ENCODE data around the gene ZIC4. TPM values are rescaled to one million over a fixed set of nuclear protein-coding genes. Genes with fewer than 3 reads are reported as not detected.

ZIC4 gene
- total RNA-seq, 2 experiments from 2014 or later: not detected

DNA sequence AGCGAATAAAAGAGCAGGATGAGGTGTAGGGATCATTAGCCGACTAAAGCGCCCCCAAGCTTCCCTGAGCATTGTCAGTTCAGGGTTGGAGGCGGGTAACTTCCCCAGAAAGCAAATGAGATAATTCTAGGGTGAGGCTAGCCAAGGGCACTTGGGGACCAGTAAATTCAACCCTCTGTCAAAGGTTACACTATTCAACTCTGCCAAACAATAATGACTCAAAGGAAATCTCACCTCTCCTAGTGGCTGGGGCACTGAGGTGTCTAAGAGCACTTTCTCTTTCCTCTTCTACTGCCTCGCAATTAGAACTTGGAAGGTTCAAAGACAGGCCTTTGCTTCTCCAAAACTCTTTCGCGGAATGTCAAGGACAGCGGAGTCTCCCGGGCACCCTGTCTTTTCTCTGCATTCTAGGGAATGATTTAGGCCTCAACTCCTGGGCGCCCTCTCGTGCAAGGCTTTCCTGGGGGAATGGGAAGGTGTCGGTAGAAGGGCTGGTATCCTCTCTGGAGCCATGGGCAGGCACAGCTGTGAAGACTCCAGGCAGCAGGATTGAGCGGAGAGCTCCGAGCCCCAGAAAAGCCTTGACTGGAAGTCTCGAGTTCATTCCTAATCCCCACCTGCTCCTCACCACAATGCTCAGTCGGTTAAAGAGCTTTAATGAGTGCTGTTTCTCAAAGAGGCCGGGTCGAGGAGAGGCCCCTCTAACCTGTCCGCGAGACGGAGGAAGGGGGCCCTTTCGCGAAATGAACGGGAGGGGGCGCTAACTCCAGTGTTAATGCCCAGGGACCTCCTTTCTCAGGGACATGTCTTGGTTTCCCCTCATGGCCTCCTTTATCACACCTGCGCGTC is 21.9 kb downstream of the ZIC4 start:
- ATAC-seq (ENCODE audit: poor library complexity) (no peak), DNase-seq (no peak)
- Mint-ChIP-seq H3K27ac (no peak overlapping the region), H3K9me3 (peaks cover 6% of the 10 kb centered on the region), H3K4me1 (ENCODE audit: low read depth) (no peaks in the 10 kb centered on the region), H3K4me3 (no peak overlapping the region), H3K36me3 (ENCODE audit: low read depth) (no peaks in the 10 kb centered on the region), H3K27me3 (peaks cover 99% of the 10 kb centered on the region)
- Histone ChIP-seq H3K9me3 (ENCODE audit: control insufficient read depth in 1 of 2, insufficient read depth in 1 of 2, low read length in 2 of 2) (peaks cover 0 to 34% of the 10 kb centered on the region in 2 experiments), H3K36me3 (ENCODE audit: insufficient read depth, low read length) (no peaks in the 10 kb centered on the region), H3K27ac (ENCODE audit: low read depth in 1 of 2, low read length in 2 of 2) (no peak overlapping the region), H3K4me1 (ENCODE audit: insufficient read depth, low read length) (no peaks in the 10 kb centered on the region), H3K4me3 (ENCODE audit: low read length) (no peak overlapping the region), H3K27me3 (ENCODE audit: control insufficient read depth in 1 of 2, insufficient read depth in 2 of 2, low read length in 2 of 2) (peaks cover 77 to 94% of the 10 kb centered on the region in 2 experiments)
- POLR2A ChIA-PET: no interaction called here
- TF ChIP-seq CTCF (IDR thresholded peaks at IDR 0.05): no peak
- CTCF ChIA-PET: no interaction called here
- intact Hi-C loops (cut with DNase I, micrococcal nuclease): no loop called here

DNA sequence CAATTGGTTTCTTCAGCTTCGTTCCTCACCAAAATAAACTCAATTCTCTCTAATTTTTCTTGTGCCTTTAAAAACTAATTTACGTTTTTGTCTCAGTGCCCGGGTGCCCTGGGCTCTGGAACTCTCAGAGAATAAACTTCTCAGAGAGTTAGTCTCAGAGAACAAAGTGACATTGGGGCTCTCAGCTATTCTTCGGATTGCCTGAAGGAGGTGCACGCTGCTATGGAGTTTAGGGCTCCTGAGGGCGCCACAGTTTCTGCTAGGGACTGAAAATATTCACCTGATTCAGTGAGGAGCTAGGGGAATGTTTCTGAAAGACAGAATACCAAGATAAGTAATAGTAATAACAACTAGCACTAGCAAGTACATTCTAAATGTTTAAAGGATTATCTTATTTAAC is 22.7 kb downstream of the ZIC4 start:
- Mint-ChIP-seq H3K27me3 (peaks cover 99% of the 10 kb centered on the region), H3K36me3 (ENCODE audit: low read depth) (no peaks in the 10 kb centered on the region), H3K4me3 (no peak overlapping the region), H3K9me3 (peaks cover 10% of the 10 kb centered on the region), H3K27ac (no peak overlapping the region), H3K4me1 (ENCODE audit: low read depth) (no peaks in the 10 kb centered on the region)
- CTCF ChIA-PET: no interaction called here
- no peak overlapping the region for H3K27ac ChIP-seq (ENCODE audit: low read depth in 1 of 2, low read length in 2 of 2)
- no peaks in the 10 kb centered on the region for H3K36me3 ChIP-seq (ENCODE audit: insufficient read depth, low read length)
- POLR2A ChIA-PET: no interaction called here
- DNase-seq (no peak), ATAC-seq (ENCODE audit: poor library complexity) (no peak)
- no peak overlapping the region for H3K4me3 ChIP-seq (ENCODE audit: low read length)
- peaks cover 0 to 29% of the 10 kb centered on the region in 2 experiments for H3K9me3 ChIP-seq (ENCODE audit: control insufficient read depth in 1 of 2, insufficient read depth in 1 of 2, low read length in 2 of 2)
- no peaks in the 10 kb centered on the region for H3K4me1 ChIP-seq (ENCODE audit: insufficient read depth, low read length)
- H3K27me3 ChIP-seq (ENCODE audit: control insufficient read depth in 1 of 2, insufficient read depth in 2 of 2, low read length in 2 of 2): peaks cover 70 to 93% of the 10 kb centered on the region in 2 experiments
- intact Hi-C loops (cut with DNase I, micrococcal nuclease): no loop called here
- TF ChIP-seq CTCF (IDR thresholded peaks at IDR 0.05): no peak

GRCh38 chr3:147381596-147381995 is 24.7 kb downstream of the ZIC4 start:
- ChIA-PET POLR2A (no interaction called here), CTCF (no interaction called here)
- no peak for TF ChIP-seq CTCF (IDR thresholded peaks at IDR 0.05)
- H3K4me3 ChIP-seq (ENCODE audit: low read length): no peak overlapping the region
- Mint-ChIP-seq H3K9me3 (peaks cover 8% of the 10 kb centered on the region), H3K36me3 (ENCODE audit: low read depth) (no peaks in the 10 kb centered on the region), H3K27me3 (peaks cover 99% of the 10 kb centered on the region), H3K27ac (no peak overlapping the region), H3K4me1 (ENCODE audit: low read depth) (no peaks in the 10 kb centered on the region), H3K4me3 (no peak overlapping the region)
- H3K4me1 ChIP-seq (ENCODE audit: insufficient read depth, low read length): no peaks in the 10 kb centered on the region
- DNase-seq: no peak
- peaks cover 0 to 31% of the 10 kb centered on the region in 2 experiments for H3K9me3 ChIP-seq (ENCODE audit: control insufficient read depth in 1 of 2, insufficient read depth in 1 of 2, low read length in 2 of 2)
- intact Hi-C loops (cut with DNase I, micrococcal nuclease): no loop called here
- peaks cover 64 to 96% of the 10 kb centered on the region in 2 experiments for H3K27me3 ChIP-seq (ENCODE audit: control insufficient read depth in 1 of 2, insufficient read depth in 2 of 2, low read length in 2 of 2)
- H3K36me3 ChIP-seq (ENCODE audit: insufficient read depth, low read length): no peaks in the 10 kb centered on the region
- no peak overlapping the region for H3K27ac ChIP-seq (ENCODE audit: low read depth in 1 of 2, low read length in 2 of 2)
- ATAC-seq (ENCODE audit: poor library complexity): no peak
